Activated CD4-positive, alpha-beta T cell treated with anti-CD3 and anti-CD28 coated beads for 36 hours (primary cell): ENCODE measurements around the gene DEDD2. TPM values are rescaled to one million over a fixed set of nuclear protein-coding genes. Genes with fewer than 3 reads are reported as not detected.

ENCODE experiments used
- ATAC-seq: fragments of 200-7000 bp; cut with Tn5 transposase; one replicate; pipeline ENCODE4 v1.10.0; 2021; ENCODE audit warnings: mild to moderate bottlenecking, moderate library complexity
- CTCF ChIA-PET: fragments of 350-600 bp; sonication (Branson Sonifier 250); formaldehyde crosslinking; loops from one replicate; lab custom pipeline; 2021; ENCODE audit warnings: antibody characterized with exemption; lab: Charles Lee
- POLR2A ChIA-PET: fragments of 350-600 bp; sonication (Branson Sonifier 250); formaldehyde crosslinking; loops from one replicate; lab custom pipeline; 2021; ENCODE audit warnings: antibody characterized with exemption, inconsistent platforms; lab: Charles Lee
- DNase-seq: peaks from one replicate; pipeline ENCODE4 v3.0.0-alpha.2; 2020
- H3K27ac Mint-ChIP-seq: one replicate; pipeline ENCODE4 v1.8.0; 2021; ENCODE audit warnings: mixed read lengths
- H3K27me3 Mint-ChIP-seq: one replicate; pipeline ENCODE4 v1.8.0; 2021; ENCODE audit warnings: mixed read lengths
- H3K36me3 Mint-ChIP-seq: one replicate; pipeline ENCODE4 v1.8.0; 2021; ENCODE audit warnings: low read depth, mixed read lengths
- H3K4me1 Mint-ChIP-seq: one replicate; pipeline ENCODE4 v1.8.0; 2021; ENCODE audit warnings: mixed read lengths
- H3K4me3 Mint-ChIP-seq: one replicate; pipeline ENCODE4 v1.8.0; 2021; ENCODE audit warnings: mild to moderate bottlenecking, moderate library complexity, mixed read lengths
- H3K9me3 Mint-ChIP-seq: one replicate; pipeline ENCODE4 v1.8.0; 2021; ENCODE audit warnings: low read depth, mixed read lengths
- intact Hi-C, 2 experiments: fragments of 100-400 bp; cut with DNase I in 1 of 2; cut with micrococcal nuclease in 1 of 2; formaldehyde crosslinking; loops; one replicate each; pipeline versions ENCODE4 v1.14.2 to v1.15.1; 2022 to 2024; cut with DNase I, micrococcal nuclease
- total RNA-seq, 2 experiments: library from RNA; stranded (reverse); gene quantifications; one replicate each; pipeline ENCODE4 v1.2.3, GENCODE V29; 2021

Gene DEDD2
- total RNA-seq, 2 experiments from 2014 or later: 25.9 to 27.3 TPM

DNA sequence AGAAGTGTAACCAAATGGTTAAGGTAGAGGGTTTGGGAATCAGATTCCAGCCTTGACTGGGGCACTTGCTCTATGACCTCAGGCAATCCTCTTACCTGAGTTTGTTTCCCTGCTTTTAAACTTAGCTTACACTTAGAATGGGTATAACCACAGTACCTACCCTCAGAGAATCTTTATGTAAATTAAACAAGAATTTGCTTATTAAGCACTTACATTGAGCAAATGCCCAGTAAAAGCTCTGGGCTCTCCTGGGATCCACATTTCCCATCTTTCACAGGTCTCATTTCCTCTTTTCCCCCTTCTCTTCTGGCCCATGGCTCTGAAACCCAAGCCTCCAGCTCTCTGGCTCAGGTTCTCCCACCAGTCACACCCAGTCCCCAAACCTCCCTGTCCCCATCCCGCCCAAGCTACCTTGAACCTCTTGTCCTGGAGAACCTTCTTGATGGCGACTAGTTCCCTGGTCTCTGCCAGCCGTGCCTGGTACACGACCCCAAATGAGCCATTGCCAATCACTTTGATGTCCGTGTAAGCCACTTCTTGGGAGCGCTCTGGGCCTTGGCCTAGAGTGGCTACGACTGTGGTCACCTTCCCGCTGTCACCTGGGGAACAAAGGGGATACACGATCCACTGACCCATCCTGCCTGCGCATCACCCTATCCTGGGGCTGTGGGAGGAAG, 22.2 kb upstream of the DEDD2 start:
- POLR2A ChIA-PET: interaction anchor here (0.7 kb wide), 1 partner anchor 1546 kb away, joined by 3 read pairs; no protein-coding TSS in a partner anchor

DNA sequence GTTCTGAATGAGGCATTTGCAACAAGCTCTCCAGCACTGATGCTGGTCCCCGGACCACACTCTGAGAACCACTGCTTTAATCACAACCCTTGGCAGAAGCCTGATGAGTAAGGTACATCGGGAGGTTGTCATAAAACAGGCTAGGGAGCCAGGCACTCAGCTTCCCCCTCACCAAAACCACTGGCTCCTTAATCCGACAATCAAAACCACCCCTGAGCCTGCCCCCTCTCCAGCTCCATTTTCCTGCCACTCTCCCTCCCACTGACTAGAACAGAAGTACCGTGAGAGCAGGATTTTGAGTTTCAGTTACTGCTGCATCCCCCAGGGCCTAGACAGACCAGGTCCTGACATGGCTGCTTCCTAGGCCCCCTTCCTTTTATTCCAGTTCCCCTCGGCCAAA, 17.7 kb upstream of the DEDD2 start:
- ChIA-PET CTCF (interaction anchor here (0.6 to 0.9 kb wide), 4 partner anchors 15 to 119 kb away, joined by 3 read pairs; partner anchors contain the start of gene ZNF526), POLR2A (interaction anchor here (0.6 kb wide), 1 partner anchor 18 kb away, joined by 7 read pairs; the partner anchor contains the start of gene DEDD2)
- intact Hi-C loops: no loop called here
- DNase-seq (no peak), ATAC-seq (no peak)
- H3K4me3 Mint-ChIP-seq: no peak overlapping the region
- H3K9me3 Mint-ChIP-seq: no peaks in the 10 kb centered on the region
- H3K4me1 Mint-ChIP-seq: peaks cover 15% of the 10 kb centered on the region
- peaks cover 55% of the 10 kb centered on the region for H3K36me3 Mint-ChIP-seq
- H3K27me3 Mint-ChIP-seq: no peaks in the 10 kb centered on the region
- no peak overlapping the region for H3K27ac Mint-ChIP-seq

More for the DNA sequence above, 22.2 kb upstream of the DEDD2 start:
- intact Hi-C loops: no loop called here
- Mint-ChIP-seq H3K4me1 (peaks cover 27% of the 10 kb centered on the region), H3K4me3 (no peak overlapping the region), H3K27ac (peak overlapping the region; percentile 39), H3K36me3 (peaks cover 30% of the 10 kb centered on the region), H3K27me3 (no peaks in the 10 kb centered on the region), H3K9me3 (no peaks in the 10 kb centered on the region)
- ATAC-seq (no peak), DNase-seq (no peak)
- CTCF ChIA-PET: interaction anchor here (1.1 to 2.2 kb wide), 4 partner anchors 12 to 115 kb away, joined by 3 to 6 read pairs (median 4); no protein-coding TSS in a partner anchor

DNA sequence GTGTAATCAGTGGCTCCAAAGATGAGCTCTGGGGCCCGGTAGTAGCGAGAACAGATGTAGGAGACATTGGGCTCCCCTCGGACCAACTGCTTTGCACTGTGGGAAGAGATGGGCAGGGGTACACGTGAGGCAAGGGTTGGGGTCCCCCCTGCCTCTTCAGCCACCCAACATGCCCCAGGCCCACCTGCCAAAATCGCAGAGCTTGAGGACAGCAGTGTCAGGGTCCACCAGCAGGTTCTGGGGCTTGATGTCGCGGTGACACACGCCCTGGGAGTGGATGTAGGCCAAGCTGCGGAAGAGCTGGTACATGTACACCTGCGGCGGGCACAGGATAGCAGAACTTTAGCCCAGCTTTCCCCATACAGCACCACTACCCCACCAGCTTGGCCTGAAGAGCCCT, 16.9 kb upstream of the DEDD2 start:
- peaks cover 11% of the 10 kb centered on the region for H3K4me1 Mint-ChIP-seq
- H3K4me3 Mint-ChIP-seq: no peak overlapping the region
- POLR2A ChIA-PET: no interaction called here
- H3K27me3 Mint-ChIP-seq: no peaks in the 10 kb centered on the region
- no peaks in the 10 kb centered on the region for H3K9me3 Mint-ChIP-seq
- DNase-seq (no peak), ATAC-seq (no peak)
- intact Hi-C loops: no loop called here
- peaks cover 54% of the 10 kb centered on the region for H3K36me3 Mint-ChIP-seq
- CTCF ChIA-PET: interaction anchor here (0.6 to 2.9 kb wide), 3 partner anchors 8 to 126 kb away, joined by 3 to 8 read pairs (median 3); partner anchors contain the start of gene GSK3A
- H3K27ac Mint-ChIP-seq: no peak overlapping the region

DNA sequence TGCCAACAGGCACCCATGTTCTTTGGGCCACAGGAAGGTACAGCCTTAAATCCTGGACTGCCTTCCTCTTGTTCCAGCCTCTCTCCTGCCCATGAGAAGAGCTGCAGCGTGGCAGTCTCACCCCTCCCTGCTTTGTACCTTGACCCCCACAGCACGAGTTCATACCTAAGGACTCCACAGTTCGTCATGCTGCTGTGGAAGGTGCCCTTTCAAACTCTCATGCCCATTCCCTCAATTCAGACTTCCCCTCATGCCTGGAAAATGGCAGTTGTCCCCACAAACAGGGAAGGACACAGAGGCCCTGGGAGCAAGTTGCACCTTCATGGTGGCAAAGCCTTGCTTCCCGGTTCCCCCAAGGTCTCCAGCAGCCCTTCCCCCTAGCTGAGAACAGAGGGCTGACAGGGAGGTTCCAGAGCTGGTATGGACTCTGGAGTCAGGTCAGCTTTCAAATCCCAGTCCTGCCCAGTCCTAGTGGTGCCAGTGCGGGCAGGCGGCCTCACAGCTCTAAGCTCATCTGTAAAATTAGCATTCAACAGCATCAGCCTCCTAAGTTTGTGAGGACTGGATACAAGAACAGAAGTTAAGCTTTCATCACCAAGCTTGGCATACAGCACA, 16.3 kb upstream of the DEDD2 start:
- no peaks in the 10 kb centered on the region for H3K9me3 Mint-ChIP-seq
- peak overlapping the region; percentile 3 for H3K27ac Mint-ChIP-seq
- no peaks in the 10 kb centered on the region for H3K27me3 Mint-ChIP-seq
- intact Hi-C loops: no loop called here
- POLR2A ChIA-PET: no interaction called here
- H3K36me3 Mint-ChIP-seq: peaks cover 52% of the 10 kb centered on the region
- H3K4me1 Mint-ChIP-seq: peaks cover 6% of the 10 kb centered on the region
- DNase-seq (no peak), ATAC-seq (no peak)
- CTCF ChIA-PET: interaction anchor here (0.6 to 2.9 kb wide), 5 partner anchors 9 to 125 kb away, joined by 3 to 8 read pairs (median 3); partner anchors contain the start of genes GSK3A and ZNF526
- H3K4me3 Mint-ChIP-seq: no peak overlapping the region

DNA sequence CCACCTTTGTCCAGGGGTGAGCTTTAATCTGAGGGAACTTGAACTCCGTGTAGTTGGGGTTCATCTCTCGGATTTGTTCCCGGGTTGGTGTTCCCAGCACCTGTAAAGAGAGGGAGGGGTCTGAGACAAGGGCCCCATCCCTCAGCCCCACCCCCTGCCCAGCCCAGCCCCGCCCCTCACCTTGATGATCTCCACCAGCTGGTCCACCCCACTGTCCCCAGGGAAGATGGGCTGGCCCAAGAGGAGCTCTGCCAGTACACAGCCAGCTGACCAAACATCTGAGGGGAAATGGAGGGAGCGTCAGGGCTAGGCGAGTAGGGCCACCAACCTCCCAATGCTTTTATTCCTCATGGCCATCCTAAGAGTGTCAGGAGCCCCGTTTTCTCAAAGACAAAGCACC, 15.6 kb upstream of the DEDD2 start:
- H3K27me3 Mint-ChIP-seq: no peaks in the 10 kb centered on the region
- H3K4me1 Mint-ChIP-seq: peaks cover 8% of the 10 kb centered on the region
- H3K27ac Mint-ChIP-seq: no peak overlapping the region
- no peak overlapping the region for H3K4me3 Mint-ChIP-seq
- POLR2A ChIA-PET: interaction anchor here (0.7 to 1.0 kb wide), 2 partner anchors 9 to 10 kb away, joined by 3 read pairs; partner anchors contain the start of gene GSK3A
- ATAC-seq (no peak), DNase-seq (no peak)
- peaks cover 54% of the 10 kb centered on the region for H3K36me3 Mint-ChIP-seq
- H3K9me3 Mint-ChIP-seq: no peaks in the 10 kb centered on the region
- intact Hi-C loops: no loop called here
- CTCF ChIA-PET: interaction anchor here (1.0 to 2.9 kb wide), 3 partner anchors 9 to 17 kb away, joined by 3 to 8 read pairs (median 3); partner anchors contain the start of genes GSK3A and ZNF526

DNA sequence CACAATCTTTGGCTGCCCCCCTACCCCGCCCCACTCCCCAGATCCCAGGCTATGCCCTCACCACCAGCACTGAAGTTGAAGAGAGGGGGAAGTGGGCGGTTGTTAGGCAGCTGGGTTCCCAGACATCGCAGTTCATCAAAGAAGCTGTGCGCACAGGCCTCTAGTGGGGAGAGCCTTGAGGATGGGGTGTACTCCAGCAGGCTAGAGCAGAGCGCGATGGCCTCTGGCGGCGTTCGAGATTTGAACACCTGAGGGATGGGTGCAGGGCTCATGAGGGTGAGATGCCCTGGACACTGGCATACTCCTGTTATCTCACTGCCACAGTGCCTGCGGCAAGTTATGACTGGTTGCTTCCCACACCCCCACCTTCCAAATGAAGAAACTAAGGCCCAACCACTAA, 15.0 kb upstream of the DEDD2 start:
- intact Hi-C loops: no loop called here
- Mint-ChIP-seq H3K4me3 (no peak overlapping the region), H3K27me3 (no peaks in the 10 kb centered on the region), H3K27ac (no peak overlapping the region), H3K36me3 (peaks cover 55% of the 10 kb centered on the region), H3K9me3 (no peaks in the 10 kb centered on the region), H3K4me1 (peaks cover 12% of the 10 kb centered on the region)
- POLR2A ChIA-PET: interaction anchor here (0.6 to 1.0 kb wide), 3 partner anchors 10 to 105 kb away, joined by 3 read pairs; partner anchors contain the start of gene GSK3A
- CTCF ChIA-PET: interaction anchor here (1.5 to 2.9 kb wide), 2 partner anchors 10 to 12 kb away, joined by 3 to 8 read pairs; partner anchors contain the start of genes GSK3A and ZNF526
- ATAC-seq (no peak), DNase-seq (no peak)

DNA sequence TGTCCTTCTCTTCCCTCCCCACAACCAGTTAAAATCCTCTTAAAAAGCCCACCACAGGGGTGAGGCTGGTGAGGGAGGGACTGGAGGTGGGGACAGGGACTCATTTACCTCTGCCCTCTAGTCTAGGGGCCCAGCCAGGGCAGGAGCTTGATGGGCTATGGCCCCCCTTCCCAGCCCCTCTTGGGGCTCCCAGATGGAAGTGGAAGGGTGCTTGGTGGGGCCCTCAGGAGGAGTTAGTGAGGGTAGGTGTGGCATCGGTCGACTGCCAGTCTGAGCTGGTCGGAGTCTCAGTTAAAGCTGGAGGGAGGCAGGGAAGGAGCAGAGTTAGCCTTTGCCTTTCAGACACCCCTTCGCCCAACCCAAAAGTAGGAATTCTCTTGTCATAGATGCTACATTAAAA, 13.1 kb upstream of the DEDD2 start:
- ATAC-seq: no peak

DNA sequence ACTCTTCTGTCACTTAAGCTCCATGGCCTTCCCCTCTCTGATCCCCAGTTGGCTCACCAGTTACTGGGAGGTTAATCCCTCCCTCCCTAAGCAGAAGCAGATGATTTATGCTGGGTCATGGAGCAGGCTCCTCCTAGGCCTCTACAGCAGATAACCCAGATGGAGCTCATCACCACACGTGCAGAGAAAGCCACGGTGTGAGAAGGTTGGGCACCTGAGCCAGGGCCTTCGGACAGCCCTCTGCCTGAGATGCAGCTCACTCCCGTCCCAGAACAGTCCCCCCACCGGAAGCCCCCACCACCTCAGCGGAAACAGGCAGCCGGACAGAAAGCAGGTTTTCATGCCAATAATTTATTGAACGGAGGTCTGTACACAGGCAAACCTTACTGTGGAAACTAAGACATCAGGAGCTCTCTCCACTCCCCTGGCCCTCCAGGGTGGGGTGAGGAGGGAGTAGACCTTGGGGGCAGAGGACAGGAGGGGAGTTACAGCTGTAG, 12.4 kb upstream of the DEDD2 start:
- Mint-ChIP-seq H3K27ac (peak overlapping the region; percentile 75), H3K4me3 (no peak overlapping the region), H3K27me3 (no peaks in the 10 kb centered on the region), H3K4me1 (peaks cover 19% of the 10 kb centered on the region), H3K36me3 (peaks cover 57% of the 10 kb centered on the region), H3K9me3 (no peaks in the 10 kb centered on the region)
- POLR2A ChIA-PET: no interaction called here
- ATAC-seq (no peak), DNase-seq (no peak)
- CTCF ChIA-PET: interaction anchor here (0.7 kb wide), 2 partner anchors 33 to 140 kb away, joined by 3 read pairs; no protein-coding TSS in a partner anchor
- intact Hi-C loops: no loop called here

More for the DNA sequence above, 13.1 kb upstream of the DEDD2 start:
- CTCF ChIA-PET: no interaction called here
- no peak for DNase-seq
- no peaks in the 10 kb centered on the region for H3K9me3 Mint-ChIP-seq
- H3K27me3 Mint-ChIP-seq: no peaks in the 10 kb centered on the region
- H3K4me3 Mint-ChIP-seq: no peak overlapping the region
- H3K4me1 Mint-ChIP-seq: peaks cover 19% of the 10 kb centered on the region
- POLR2A ChIA-PET: interaction anchor here (1.0 kb wide), 1 partner anchor 12 kb away, joined by 3 read pairs; the partner anchor contains the start of gene GSK3A
- no peak overlapping the region for H3K27ac Mint-ChIP-seq
- H3K36me3 Mint-ChIP-seq: peaks cover 61% of the 10 kb centered on the region
- intact Hi-C loops: no loop called here

DNA sequence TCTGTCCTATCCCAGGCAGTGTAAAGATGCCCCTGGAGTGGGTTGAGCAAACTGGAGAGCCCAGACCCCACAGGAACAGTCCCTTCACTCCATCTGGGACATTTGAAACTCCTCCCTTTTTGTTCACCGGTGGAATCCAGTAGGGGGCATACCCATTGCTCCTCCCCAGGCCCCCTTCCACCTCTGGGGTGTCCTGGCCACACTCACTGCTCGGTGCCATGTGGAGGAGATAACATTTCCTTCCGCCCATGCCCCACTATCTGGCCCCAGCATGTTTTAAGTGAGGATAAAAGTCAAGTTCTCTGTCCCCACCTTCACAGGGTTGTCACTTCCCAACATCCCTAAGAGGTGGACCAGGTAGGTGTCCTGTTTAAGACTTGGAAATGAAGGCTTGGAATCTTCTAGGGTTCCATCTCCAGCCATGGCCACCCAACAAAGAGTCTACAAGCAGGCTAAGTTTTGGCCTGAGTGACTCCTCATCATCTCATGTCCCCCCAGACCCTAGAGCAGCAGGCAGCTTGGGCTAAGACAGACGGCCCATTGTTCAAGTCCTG, 11.9 kb upstream of the DEDD2 start:
- Mint-ChIP-seq H3K36me3 (peaks cover 58% of the 10 kb centered on the region), H3K27ac (peak overlapping the region; percentile 75), H3K27me3 (no peaks in the 10 kb centered on the region)

DNA sequence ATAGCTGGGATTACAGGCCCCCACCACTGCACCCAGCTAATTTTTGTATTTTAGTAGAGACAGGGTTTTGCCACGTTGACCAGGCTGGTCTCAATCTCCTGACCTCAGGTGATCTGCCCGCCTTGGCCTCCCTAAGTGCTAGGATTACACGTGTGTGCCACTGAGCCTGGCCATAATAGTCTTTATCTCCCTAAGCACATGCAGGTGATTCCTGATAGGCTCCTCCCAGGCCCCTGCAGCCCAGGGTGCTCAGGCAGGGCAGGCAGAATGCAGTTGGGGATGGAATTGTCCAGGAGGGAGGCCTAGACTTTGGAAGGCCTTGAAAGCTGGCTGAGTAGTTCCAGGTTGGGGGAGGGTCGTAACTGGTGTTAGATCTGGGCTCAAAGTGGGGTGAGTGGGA, 11.2 kb upstream of the DEDD2 start:
- DNase-seq (no peak), ATAC-seq (no peak)
- H3K27me3 Mint-ChIP-seq: no peaks in the 10 kb centered on the region
- peaks cover 19% of the 10 kb centered on the region for H3K4me1 Mint-ChIP-seq
- H3K36me3 Mint-ChIP-seq: peaks cover 55% of the 10 kb centered on the region
- intact Hi-C loops: no loop called here
- ChIA-PET POLR2A (interaction anchor here (0.6 kb wide), 1 partner anchor 44 kb away, joined by 4 read pairs; no protein-coding TSS in a partner anchor), CTCF (no interaction called here)
- no peak overlapping the region for H3K4me3 Mint-ChIP-seq
- H3K9me3 Mint-ChIP-seq: no peaks in the 10 kb centered on the region
- H3K27ac Mint-ChIP-seq: no peak overlapping the region

More for the DNA sequence above, 11.9 kb upstream of the DEDD2 start:
- ChIA-PET POLR2A (no interaction called here), CTCF (interaction anchor here (0.7 kb wide), 2 partner anchors 32 to 139 kb away, joined by 3 read pairs; no protein-coding TSS in a partner anchor)
- no peak for ATAC-seq
- Mint-ChIP-seq H3K9me3 (no peaks in the 10 kb centered on the region), H3K4me3 (no peak overlapping the region), H3K4me1 (peaks cover 19% of the 10 kb centered on the region)
- intact Hi-C loops: no loop called here
- no peak for DNase-seq

DNA sequence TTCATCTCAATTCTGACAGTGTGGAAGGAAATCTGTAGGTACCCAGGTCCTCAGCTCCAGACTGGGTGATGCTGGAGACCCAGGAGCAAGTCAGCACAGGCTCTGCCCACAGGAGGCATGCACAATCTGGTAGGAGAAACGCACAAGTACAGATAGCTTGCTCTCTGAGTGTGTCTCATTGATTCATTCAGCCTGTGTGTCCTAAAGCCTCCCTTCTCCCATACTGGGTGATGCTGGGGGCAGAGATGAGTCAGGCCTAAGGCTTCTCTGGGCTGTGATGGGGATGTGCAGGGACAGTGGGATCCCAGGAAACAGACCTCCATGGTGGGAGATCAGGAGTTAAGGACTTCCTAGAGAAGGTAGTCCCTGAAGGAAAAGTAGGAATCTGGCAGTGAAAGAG, 9.4 kb upstream of the DEDD2 start:
- no peak overlapping the region for H3K27ac Mint-ChIP-seq
- POLR2A ChIA-PET: interaction anchor here (0.7 kb wide), 1 partner anchor 307 kb away, joined by 3 read pairs; no protein-coding TSS in a partner anchor
- H3K27me3 Mint-ChIP-seq: no peaks in the 10 kb centered on the region
- CTCF ChIA-PET: interaction anchor here (0.9 kb wide), 1 partner anchor 192 kb away, joined by 3 read pairs; no protein-coding TSS in a partner anchor
- H3K36me3 Mint-ChIP-seq: peaks cover 45% of the 10 kb centered on the region
- no peaks in the 10 kb centered on the region for H3K9me3 Mint-ChIP-seq
- intact Hi-C loops: no loop called here
- ATAC-seq (no peak), DNase-seq (no peak)
- peaks cover 29% of the 10 kb centered on the region for H3K4me1 Mint-ChIP-seq
- H3K4me3 Mint-ChIP-seq: no peak overlapping the region
